Caki2 (cell line): ENCODE results near the gene NSUN2. TPM values are rescaled to one million over a fixed set of nuclear protein-coding genes. Genes with fewer than 3 reads are reported as not detected.
A peak's percentile ranks its signal among the peaks of the same experiment; 100 is the strongest.

ENCODE experiments used
- DNase-seq: peaks from one replicate; pipeline ENCODE4 v3.0.0-alpha.2; 2015; ENCODE audit warnings: low read depth
- in situ Hi-C: cut with HindIII; loops from 2 replicates; pipeline ENCODE4 v1.10.0; 2016; ENCODE audit warnings: low sequenced_read_pairs, low pct_unique_long_range_greater_than_20kb, mixed read lengths
- total RNA-seq: library from RNA; depleted of rRNA; stranded (reverse); fragments of >200 nt; shearing (Covaris generic); gene quantifications from 2 replicates; pipeline ENCODE4 v1.2.3, GENCODE V29; 2014; ENCODE audit warnings: low replicate concordance

Gene NSUN2
- total RNA-seq, 1 experiment from 2014 or later, result 38.3 TPM

DNA sequence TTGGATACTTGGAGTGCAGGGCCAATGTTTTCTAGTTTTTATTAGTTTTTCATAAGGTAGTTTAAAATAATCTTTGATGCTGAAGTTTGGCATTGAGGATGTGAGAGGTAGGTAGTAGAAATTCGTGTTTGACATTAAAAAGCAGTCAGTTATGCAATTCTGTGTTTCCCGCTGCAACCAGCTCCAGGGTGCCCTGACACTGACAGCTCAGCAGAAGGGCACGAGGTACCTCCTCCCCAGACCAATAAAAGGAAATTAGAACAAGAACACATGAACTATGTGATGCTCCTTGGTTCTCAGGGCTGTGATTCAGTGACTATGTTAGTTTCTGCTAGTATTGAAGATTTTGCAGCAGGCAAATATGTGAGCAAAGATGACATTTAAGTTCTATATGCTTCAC lies 40.2 kb downstream of the NSUN2 start:
- DNase-seq, result no peak
- in situ Hi-C loops, result no loop called here

DNA sequence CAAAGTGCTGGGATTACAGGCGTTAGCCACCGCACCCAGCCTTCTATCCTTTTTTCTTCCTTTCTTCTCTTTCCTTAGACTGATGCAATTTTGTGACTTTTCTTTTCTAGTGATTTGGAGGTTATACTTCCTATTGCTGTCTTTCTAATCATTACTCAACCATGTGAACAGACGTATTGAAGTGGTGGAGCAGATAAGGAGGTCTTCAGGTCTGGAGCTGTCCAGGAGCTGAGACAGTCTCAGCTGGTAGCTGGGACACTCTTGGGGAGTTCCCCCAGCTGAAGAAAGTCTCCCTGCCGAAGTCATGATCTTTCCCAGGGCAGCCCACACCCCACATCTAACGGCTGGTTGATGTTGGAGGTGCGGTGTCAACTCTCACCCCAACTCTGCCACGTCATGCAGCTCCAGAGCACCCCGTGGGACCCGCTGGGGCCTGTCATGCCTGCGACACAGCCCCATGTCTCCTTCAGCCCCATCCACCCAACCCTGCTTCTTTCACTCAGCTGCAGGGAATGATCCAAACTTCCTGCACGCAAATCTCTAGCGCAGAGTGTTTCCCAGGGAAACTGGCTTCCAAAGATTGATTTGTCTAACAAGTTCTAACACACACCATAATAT lies 41.1 kb downstream of the NSUN2 start:
- DNase-seq, result no peak
- in situ Hi-C loops, result no loop called here

GRCh38 chr5:6590581-6590980 lies 42.3 kb downstream of the NSUN2 start:
- DNase-seq, result no peak
- in situ Hi-C loops, result no loop called here

- in situ Hi-C loops, result no loop called here
- no peak for DNase-seq
Observed at GRCh38 chr5:6587171-6587570, 45.7 kb downstream of the NSUN2 start.

- DNase-seq, result no peak
- in situ Hi-C loops, result no loop called here
Observed at GRCh38 chr5:6586647-6587042, 46.2 kb downstream of the NSUN2 start.

DNA sequence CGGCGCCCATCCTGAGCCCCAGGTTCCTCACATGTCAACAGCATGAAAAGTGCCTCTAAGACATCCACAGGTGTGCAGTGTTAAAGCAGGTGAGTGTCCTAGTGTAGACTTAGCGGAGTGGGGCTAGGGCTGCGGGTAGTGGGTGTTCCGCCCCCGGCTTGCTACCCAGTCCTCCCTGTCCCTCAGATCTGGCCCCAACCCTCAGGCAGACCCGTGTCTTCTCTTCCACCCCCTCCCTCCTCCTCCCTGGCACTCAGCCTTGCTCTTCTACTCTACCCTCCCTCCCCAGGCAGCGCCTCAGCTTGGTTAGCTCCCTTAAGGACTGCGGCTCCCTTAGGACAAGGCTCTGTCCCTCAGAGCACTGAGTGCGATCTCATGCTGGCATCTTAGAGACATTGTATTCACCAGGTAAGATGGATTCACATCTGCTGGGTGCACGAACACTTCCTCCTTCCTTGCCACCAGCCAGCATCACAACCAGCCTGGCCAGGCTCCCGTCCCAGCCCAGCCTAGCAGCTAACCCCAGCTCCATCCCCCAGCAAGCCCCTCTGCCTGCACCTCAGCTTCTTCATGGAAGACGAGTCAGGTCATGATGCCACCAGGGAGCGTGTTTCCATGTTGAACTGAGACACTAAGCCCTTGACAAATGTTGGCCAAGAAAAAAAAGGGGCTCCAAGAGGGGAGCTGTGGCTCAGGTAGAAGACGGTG lies 46.8 kb downstream of the NSUN2 start:
- no peak for DNase-seq
- in situ Hi-C loops, result no loop called here

DNA sequence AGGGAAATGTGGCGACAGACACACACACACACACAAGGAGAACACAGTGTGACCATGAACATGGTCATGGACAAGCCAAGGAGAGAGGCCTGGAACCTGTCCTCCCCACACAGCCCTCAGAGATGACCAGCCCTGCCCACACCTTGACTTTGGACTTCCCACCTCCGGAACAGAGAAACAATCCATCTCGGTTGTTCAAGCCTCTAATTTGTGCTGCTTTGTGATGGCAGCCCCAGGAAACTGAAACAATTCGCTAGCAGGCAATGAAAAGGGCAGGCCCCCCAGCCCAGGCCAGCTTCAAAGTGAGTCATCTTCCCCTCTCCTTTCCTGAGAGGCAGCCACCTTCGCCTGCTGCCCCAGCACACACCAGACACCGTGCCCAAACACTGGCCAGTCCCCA lies 47.7 kb downstream of the NSUN2 start:
- in situ Hi-C loops, result no loop called here
- DNase-seq, result no peak

- in situ Hi-C loops, result no loop called here
- DNase-seq, result no peak
Observed at GRCh38 chr5:6584727-6585126, 48.1 kb downstream of the NSUN2 start.

- no peak for DNase-seq
- in situ Hi-C loops, result no loop called here
Observed at GRCh38 chr5:6584101-6584645, 48.7 kb downstream of the NSUN2 start.

DNA sequence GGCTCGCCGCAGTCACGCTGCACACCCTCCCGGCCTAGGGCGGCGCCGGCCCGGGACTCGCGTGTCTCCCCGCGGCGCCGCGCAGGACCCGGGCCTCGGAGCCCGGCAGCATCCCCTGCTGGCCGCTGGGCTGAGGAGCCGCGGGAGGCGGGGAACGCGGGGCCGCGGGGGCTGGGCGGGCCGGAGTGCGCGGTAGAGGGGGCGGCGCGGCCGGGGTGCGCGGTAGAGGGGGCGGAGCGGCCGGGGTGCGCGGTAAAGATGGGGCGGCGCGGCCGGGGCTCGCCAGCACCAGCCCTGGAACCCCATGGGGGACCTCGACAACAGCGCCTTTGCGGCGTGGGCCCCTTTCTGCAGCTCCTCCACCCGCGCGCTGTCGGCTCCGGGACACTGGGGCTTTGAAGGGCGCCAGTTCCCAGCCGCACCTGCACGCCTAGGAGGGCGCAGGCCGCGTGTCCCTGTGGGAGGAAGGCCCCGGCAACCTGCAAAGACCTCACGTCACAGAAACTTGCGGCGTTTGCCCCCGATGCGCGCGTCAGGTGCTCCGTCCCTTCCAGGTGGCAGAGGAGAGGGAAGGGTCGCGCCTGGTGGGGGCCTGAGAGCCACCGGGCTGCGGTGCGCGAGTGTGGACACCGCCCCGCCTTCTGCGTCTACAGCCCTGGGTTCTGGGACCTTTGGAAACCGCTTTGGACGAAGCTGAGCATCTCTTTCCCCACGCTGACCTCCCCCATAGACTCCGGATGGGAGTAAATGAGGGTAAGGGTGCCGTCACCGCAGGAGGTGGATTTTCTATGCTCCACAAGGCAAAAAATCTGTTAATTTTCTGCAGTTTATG lies 49.6 kb downstream of the NSUN2 start:
- DNase-seq, result no peak
- in situ Hi-C loops, result no loop called here

- DNase-seq, result no peak
- in situ Hi-C loops, result no loop called here
Observed at GRCh38 chr5:6582507-6583048, 50.3 kb downstream of the NSUN2 start.

DNA sequence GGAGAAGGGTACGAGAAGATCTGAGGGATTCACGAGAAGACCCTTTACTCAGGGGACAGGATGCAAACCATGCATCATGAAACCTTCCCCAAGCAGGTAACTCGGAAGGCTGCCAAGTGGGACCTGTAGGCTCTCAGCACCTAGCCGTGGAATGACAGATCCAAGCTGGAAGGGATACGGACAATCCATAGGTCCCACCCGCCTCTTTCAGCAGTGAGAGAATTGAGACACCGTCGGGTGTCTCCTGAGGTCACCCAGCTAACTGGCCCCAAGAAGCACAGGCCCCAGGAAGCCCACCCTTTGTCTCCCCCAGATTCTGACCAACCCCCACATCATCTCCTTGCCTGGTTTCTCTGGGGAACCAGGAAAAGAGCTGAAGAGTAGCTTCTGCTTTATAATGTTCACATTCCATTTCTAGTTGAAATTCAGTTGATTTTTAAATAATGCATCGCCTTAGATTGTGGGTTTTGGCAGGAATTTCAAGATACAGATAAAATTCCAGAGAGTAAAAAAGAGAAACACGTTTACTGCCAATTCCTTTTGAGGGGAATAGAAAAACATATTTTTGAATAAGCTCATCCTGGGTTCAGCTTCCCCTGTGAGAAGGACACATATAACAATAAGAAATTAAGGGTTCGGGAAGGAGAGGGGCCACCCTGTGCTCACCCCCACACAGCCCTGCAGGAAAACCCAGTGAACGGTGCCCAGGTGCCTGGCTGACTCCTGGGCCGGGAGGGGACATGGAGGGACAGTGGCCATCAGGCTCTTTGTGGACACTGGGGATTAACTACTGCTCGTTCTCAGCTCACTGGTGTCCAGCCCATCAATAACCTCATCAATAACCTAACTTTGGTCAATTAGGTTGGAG lies 51.1 kb downstream of the NSUN2 start:
- in situ Hi-C loops, result no loop called here

GRCh38 chr5:6581090-6581489 lies 51.8 kb downstream of the NSUN2 start:
- DNase-seq, result no peak
- in situ Hi-C loops, result no loop called here

More for the DNA sequence above, 51.1 kb downstream of the NSUN2 start:
- DNase-seq, result no peak

- DNase-seq, result no peak
- in situ Hi-C loops, result no loop called here
Observed at GRCh38 chr5:6579535-6579934, 53.3 kb downstream of the NSUN2 start.

GRCh38 chr5:6578676-6579343 lies 54.0 kb downstream of the NSUN2 start:
- in situ Hi-C loops, result no loop called here
- DNase-seq, result no peak

DNA sequence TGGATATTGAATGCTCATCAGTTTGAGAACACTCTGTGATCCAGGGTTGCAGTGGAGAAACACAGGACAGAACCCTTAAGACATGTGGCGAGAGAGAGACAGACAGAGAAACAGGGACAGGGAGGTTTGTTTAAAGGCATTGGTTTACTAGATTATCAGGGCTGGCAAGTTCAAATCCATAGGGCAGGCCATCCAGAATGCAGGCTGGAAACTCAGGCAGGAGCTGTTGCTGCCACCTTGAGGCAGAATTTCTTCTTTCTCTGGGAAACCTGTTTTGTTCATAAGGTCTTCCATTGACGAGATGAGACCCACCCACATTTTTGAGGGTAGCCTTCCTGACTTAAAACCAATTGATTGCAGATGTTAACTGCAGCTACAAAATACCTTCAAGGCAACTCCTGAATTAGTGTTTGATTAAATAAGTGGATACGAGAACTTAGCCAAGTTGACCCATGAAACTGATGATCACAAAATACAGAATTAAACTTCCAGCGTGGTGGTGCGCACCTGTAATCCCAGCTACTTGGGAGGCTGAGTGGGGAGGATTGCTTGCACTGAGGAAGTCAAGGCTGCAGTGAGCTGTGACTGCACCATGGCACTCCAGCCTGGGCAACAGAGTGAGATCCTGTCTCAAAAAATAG lies 55.9 kb downstream of the NSUN2 start:
- DNase-seq, result peak; percentile 16
- in situ Hi-C loops, result no loop called here
